ENCODE measurements around the gene HEATR5B. TPM values are rescaled to one million over a fixed set of nuclear protein-coding genes. Genes with fewer than 3 reads are reported as not detected.

The HEATR5B gene
- polyA plus RNA-seq, 3 donors = 3.5 to 21.6 (median 3.8) TPM

DNA sequence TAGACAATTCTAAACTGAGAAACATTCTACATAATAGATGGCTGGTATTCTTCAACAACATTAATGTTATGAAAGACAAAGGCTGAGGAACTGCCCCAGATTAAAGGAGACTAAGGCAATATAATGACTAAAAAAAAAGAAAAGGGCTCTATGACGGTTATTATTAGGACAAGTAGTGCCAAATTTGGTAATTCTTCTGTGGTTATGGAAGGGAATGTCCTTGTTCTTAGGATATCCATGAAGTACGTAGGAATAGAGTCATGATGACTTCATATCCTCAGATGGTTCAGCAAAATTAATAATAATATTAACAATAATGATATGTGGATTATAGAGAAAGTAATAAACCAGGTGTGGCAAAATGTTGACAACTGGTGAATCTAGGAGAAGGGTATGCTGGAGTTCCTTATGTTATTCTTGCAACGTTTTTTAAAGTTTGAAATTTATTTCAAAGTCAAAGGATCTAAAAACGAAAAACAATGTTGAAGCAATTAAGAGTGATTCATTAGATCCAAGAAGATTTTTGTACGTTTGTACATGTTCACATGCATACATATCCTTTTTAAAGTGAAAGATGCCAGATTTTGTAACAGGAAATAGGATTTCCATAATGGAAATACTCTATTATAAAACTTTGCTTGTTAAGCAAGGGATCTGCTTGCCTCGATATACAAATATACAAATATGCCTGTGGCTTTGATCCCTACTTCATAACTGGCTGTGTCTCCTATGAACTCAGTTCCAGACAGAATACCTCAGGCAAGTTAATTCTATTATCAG, 90.1 kb downstream of the HEATR5B start:
- no peak overlapping the region for H3K9ac ChIP-seq (ENCODE audit: insufficient read depth, low read length, poor library complexity, severe bottlenecking)
- H3K9me3 Mint-ChIP-seq = no peaks in the 10 kb centered on the region
- H3K36me3 ChIP-seq (replicated peaks in 1 of 2; ENCODE audit: control insufficient read depth in 1 of 2, insufficient read depth in 2 of 2, low read length in 2 of 2) = peaks cover 45 to 79% of the 10 kb centered on the region in 2 donors
- DNase-seq = no peak
- no peak overlapping the region for H3K4me2 ChIP-seq (replicated peaks; ENCODE audit: extremely low read depth, low read length, poor library complexity, severe bottlenecking)
- H4K20me1 ChIP-seq (ENCODE audit: insufficient read depth, low read length) = no peaks in the 10 kb centered on the region
- H3K9me3 ChIP-seq (replicated peaks in 1 of 2; ENCODE audit: control insufficient read depth in 1 of 2, insufficient read depth in 1 of 2, low read length in 2 of 2) = no peaks in the 10 kb centered on the region
- intact Hi-C loops (cut with micrococcal nuclease) = no loop called here
- no peaks in the 10 kb centered on the region for H3K27me3 ChIP-seq (ENCODE audit: control insufficient read depth in 2 of 2, insufficient read depth in 2 of 2, low read length in 2 of 2)
- H3K4me3 ChIP-seq (replicated peaks in 1 of 3; ENCODE audit: low read depth in 2 of 3, low read length in 3 of 3) = no peak overlapping the region
- H3K27me3 Mint-ChIP-seq (ENCODE audit: low read depth in 3 of 3) = peaks cover 0 to 2% (median 0%) of the 10 kb centered on the region in 3 donors
- H3K27ac Mint-ChIP-seq = no peak overlapping the region
- no peak overlapping the region for H2AFZ ChIP-seq (ENCODE audit: insufficient read depth, low read depth, low read length, poor library complexity, severe bottlenecking)
- H3K4me3 Mint-ChIP-seq = no peak overlapping the region
- H3K79me2 ChIP-seq (ENCODE audit: insufficient read depth, low read length) = no peaks in the 10 kb centered on the region
- no peaks in the 10 kb centered on the region for H3K4me1 Mint-ChIP-seq
- no peaks in the 10 kb centered on the region for H3K4me1 ChIP-seq (ENCODE audit: control insufficient read depth in 1 of 2, insufficient read depth in 2 of 2, low read length in 2 of 2)
- H3K36me3 Mint-ChIP-seq = peaks cover 37 to 63% of the 10 kb centered on the region in 2 donors
- H3K27ac ChIP-seq (ENCODE audit: low read depth in 1 of 2, low read length in 2 of 2) = no peak overlapping the region
- TF ChIP-seq, protein P1, sequence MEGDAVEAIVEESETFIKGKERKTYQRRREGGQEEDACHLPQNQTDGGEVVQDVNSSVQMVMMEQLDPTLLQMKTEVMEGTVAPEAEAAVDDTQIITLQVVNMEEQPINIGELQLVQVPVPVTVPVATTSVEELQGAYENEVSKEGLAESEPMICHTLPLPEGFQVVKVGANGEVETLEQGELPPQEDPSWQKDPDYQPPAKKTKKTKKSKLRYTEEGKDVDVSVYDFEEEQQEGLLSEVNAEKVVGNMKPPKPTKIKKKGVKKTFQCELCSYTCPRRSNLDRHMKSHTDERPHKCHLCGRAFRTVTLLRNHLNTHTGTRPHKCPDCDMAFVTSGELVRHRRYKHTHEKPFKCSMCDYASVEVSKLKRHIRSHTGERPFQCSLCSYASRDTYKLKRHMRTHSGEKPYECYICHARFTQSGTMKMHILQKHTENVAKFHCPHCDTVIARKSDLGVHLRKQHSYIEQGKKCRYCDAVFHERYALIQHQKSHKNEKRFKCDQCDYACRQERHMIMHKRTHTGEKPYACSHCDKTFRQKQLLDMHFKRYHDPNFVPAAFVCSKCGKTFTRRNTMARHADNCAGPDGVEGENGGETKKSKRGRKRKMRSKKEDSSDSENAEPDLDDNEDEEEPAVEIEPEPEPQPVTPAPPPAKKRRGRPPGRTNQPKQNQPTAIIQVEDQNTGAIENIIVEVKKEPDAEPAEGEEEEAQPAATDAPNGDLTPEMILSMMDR (IDR thresholded peaks at IDR 0.05) = no peak
- WGBS (ENCODE audit: insufficient coverage) = 75% methylated on average over 2 of the region's 6 CpGs

DNA sequence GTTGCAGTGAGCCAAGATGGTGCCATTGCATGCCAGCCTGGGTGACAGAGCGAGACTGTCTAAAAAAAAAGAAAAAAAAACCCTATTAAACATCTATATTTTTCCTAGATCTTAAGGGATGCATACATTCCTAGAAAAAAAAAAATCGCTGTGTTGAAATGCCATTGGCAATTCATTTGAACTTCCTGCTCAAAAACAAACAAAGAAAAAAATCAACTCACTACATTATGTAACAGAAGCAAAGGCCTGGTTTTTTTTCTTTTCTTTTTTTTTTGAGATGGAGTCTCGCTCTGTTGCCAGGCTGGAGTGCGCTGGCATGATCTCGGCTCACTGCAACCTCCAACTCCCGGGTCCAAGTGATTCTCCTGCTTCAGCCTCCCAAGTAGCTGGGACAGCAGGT, 96.2 kb downstream of the HEATR5B start:
- peaks cover 40 to 58% of the 10 kb centered on the region in 2 donors for H3K36me3 Mint-ChIP-seq
- H3K4me1 ChIP-seq (ENCODE audit: control insufficient read depth in 1 of 2, insufficient read depth in 2 of 2, low read length in 2 of 2) = no peaks in the 10 kb centered on the region
- H3K4me2 ChIP-seq (replicated peaks; ENCODE audit: extremely low read depth, low read length, poor library complexity, severe bottlenecking) = no peak overlapping the region
- H4K20me1 ChIP-seq (ENCODE audit: insufficient read depth, low read length) = no peaks in the 10 kb centered on the region
- no peak overlapping the region for H3K4me3 ChIP-seq (replicated peaks in 1 of 3; ENCODE audit: low read depth in 2 of 3, low read length in 3 of 3)
- intact Hi-C loops (cut with micrococcal nuclease) = no loop called here
- peak overlapping the region in 1 of 7 donors; percentile 46 for H3K27ac Mint-ChIP-seq
- H3K36me3 ChIP-seq (replicated peaks in 1 of 2; ENCODE audit: control insufficient read depth in 1 of 2, insufficient read depth in 2 of 2, low read length in 2 of 2) = peaks cover 41 to 70% of the 10 kb centered on the region in 2 donors
- 95% methylated on average over 4 of the region's 6 CpGs for WGBS (ENCODE audit: insufficient coverage)
- H3K9ac ChIP-seq (ENCODE audit: insufficient read depth, low read length, poor library complexity, severe bottlenecking) = no peak overlapping the region
- H3K27me3 ChIP-seq (ENCODE audit: control insufficient read depth in 2 of 2, insufficient read depth in 2 of 2, low read length in 2 of 2) = no peaks in the 10 kb centered on the region
- no peak overlapping the region for H3K27ac ChIP-seq (ENCODE audit: low read depth in 1 of 2, low read length in 2 of 2)
- TF ChIP-seq, protein P1 (IDR thresholded peaks at IDR 0.05) = no peak
- no peaks in the 10 kb centered on the region for H3K4me1 Mint-ChIP-seq
- H3K9me3 Mint-ChIP-seq = no peaks in the 10 kb centered on the region
- H3K9me3 ChIP-seq (replicated peaks in 1 of 2; ENCODE audit: control insufficient read depth in 1 of 2, insufficient read depth in 1 of 2, low read length in 2 of 2) = no peaks in the 10 kb centered on the region
- no peaks in the 10 kb centered on the region for H3K79me2 ChIP-seq (ENCODE audit: insufficient read depth, low read length)
- DNase-seq = no peak
- no peak overlapping the region for H3K4me3 Mint-ChIP-seq
- H3K27me3 Mint-ChIP-seq (ENCODE audit: low read depth in 3 of 3) = peaks cover 0 to 2% (median 0%) of the 10 kb centered on the region in 3 donors
- no peak overlapping the region for H2AFZ ChIP-seq (ENCODE audit: insufficient read depth, low read depth, low read length, poor library complexity, severe bottlenecking)
